A172 (cell line): ENCODE measurements around the gene MOAP1. TPM values are rescaled to one million over a fixed set of nuclear protein-coding genes. Genes with fewer than 3 reads are reported as not detected.
"Not testable (repeated sequence)": the region's sequence is repeated elsewhere in the genome, so short reads cannot be mapped to it uniquely, and the experiment has no call there.

Source experiments
- DNase-seq: peaks from one replicate; pipeline ENCODE4 v3.0.0-alpha.2; 2015; ENCODE audit warnings: low spot score
- total RNA-seq: library from RNA; depleted of rRNA; stranded (reverse); fragments of >200 nt; shearing (Covaris generic); gene quantifications from 2 replicates; pipeline ENCODE4 v1.2.3, GENCODE V29; 2014; rRNA removed

Gene MOAP1
- total RNA-seq, 1 experiment from 2014 or later = 12.1 TPM

- DNase-seq = no peak
Observed at GRCh38 chr14:93146119-93146518, 38.6 kb downstream of the MOAP1 start.

DNA sequence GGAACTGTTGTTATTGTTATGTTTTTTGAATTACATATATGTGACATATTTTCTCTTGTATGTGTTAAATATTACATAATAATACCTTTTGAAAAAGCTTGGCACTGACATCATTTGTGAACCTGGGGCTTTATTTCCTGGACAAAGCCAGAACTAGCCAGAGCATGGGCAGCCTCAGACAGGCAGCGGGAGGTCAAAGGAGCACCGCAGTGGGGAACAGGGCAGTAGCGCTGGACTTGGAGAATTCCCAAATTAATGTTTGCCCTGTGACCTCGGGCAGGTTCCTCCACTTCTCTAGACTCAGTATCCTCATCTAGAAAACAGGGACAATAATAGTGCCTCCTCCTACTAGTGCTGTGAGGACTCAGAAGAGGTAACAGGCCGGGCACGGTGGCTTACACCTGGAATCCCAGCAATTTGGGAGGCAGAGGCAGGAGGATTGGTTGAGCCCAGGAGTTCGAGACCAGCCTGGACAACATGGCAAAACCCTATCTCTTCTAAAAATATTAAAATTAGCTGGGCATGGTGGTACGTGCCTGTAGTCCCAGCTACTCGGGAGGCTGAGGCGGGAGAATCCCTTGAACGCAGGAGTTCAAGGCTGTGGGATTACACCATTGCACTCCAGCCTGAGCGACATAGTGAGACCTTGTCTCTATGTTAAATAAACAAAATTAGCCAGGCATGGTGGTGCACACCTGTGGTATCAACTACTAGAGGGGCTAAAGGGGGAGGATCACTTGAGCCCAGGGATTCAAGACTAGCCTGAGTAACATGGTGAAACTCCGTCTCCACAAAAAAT, 41.6 kb downstream of the MOAP1 start:
- DNase-seq = no peak

DNA sequence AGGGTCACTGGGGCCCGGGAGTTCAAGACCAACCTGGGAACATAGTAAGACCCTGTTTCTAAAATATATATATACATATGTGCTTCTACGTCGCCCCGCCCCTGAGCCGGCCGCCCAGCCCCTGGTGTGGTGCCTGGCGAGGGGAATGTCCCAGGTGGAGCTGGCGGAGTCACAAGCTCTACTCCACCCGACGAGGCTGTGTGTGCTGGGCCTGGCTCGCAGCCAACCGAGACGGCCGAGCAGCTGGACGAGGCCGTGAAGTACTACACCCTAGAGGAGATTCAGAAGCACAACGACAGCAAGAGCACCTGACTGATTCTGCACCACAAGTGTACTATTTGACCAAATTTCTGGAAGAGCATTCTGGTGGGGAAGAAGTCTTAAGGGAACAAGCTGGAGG, 46.8 kb downstream of the MOAP1 start:
- no peak for DNase-seq

DNA sequence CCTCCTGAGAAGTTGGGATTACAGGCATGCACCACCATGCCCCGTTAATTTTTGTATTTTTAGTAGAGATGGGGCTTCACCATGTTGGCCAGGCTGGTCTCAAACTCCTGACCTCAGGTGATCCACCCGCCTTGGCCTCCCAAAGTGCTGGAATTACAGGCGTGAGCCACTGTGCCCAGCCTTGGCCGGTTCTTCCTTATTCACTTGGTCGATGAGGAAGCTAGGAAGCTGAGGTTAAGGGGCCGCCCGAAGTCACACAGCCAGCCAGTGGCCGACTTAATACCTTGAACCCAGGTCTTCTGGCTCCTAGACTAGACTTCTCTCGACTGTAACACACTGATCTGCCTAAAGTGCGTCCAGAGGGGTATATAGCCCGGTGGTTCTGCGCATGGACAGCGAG, 48.2 kb downstream of the MOAP1 start:
- DNase-seq = not testable (repeated sequence)

GRCh38 chr14:93136009-93136408, 48.7 kb downstream of the MOAP1 start:
- DNase-seq = no peak

- DNase-seq = no peak
Observed at GRCh38 chr14:93135399-93135798, 49.3 kb downstream of the MOAP1 start.

DNA sequence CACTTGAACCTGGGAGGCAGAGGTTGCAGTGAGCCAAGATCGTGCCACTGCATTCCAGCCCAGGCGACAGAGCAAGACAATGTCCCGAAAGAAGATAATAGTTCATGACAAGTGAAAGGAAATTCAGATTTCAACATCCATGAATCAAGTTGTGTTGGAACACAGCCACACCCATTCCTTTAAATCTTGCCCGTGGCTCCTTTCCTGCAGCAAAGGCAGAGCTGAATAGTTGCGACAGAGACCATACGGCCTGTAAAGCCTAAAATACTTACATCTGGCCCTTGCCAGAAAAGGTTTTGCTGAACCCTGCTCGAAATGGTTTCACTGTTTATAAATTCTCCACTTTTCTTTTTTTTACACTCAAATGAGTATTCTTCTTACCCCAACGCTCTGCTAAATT, 51.2 kb downstream of the MOAP1 start:
- DNase-seq = no peak

DNA sequence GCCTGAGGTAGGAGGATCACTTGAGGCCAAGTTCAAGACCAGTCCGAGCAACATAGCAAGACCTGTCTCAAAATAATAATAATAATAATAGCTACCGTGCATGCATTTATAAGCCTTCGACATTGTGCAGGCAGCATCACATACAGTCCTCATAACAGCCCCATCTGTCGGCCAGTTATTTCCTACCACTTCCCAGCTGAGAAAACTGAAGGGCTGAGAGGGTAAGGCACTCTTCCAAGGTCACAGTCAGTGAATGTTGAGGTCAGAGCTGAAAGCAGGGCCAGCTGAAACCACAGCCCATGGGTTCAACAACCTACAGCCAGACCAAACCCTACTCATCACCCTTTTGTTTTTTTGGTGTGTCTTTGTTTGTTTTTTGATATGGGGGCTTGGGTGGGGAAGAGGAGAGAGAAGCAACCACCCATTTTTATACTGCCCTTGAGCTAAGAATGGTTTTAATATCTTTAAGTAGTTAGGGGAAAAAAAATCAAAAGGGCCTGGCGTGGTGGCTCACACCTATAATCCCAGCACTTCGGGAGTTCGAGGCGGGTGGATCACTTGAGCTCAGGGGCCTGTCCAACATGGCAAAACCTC, 52.1 kb downstream of the MOAP1 start:
- DNase-seq = no peak

Other genes starting within 250 kb of the MOAP1 start
- 9.2 and 12.7 TPM in 2 replicates for gene ITPK1, start 69.0 kb downstream of the MOAP1 start, total RNA-seq
- gene LYSET, start 420 bp upstream of the MOAP1 start, total RNA-seq = 17.8 and 30.3 TPM in 2 replicates
- 27.8 and 34.1 TPM in 2 replicates for gene GON7, start 22.2 kb upstream of the MOAP1 start, total RNA-seq
- gene UBR7, start 22.4 kb upstream of the MOAP1 start, total RNA-seq = 28.0 and 46.8 TPM in 2 replicates
- gene BTBD7, start 148.1 kb upstream of the MOAP1 start, total RNA-seq = 9.0 and 17.2 TPM in 2 replicates
- gene COX8C, start 162.3 kb upstream of the MOAP1 start, total RNA-seq = not detected in 2 replicates
- gene UNC79, start 246.0 kb upstream of the MOAP1 start, total RNA-seq = not detected in 2 replicates